Prostate gland (tissue), 2 donors: ENCODE data around the gene CHMP6. TPM values are rescaled to one million over a fixed set of nuclear protein-coding genes. Genes with fewer than 3 reads are reported as not detected.

Source experiments
- DNase-seq: peaks from one replicate; pipeline ENCODE4 v3.0.0-alpha.2; 2019; ENCODE audit warnings: low spot score
- H3K27ac ChIP-seq, 2 donors: fragments of 200-600 bp; sonication (generic); 2 replicates each; pipeline ENCODE4 v1.5.1; 2017 to 2019
- H3K27me3 ChIP-seq: fragments of 200-600 bp; sonication (generic); replicated peaks from 2 replicates; pipeline ENCODE4 v1.5.1; 2019; ENCODE audit not compliant: insufficient read depth
- H3K36me3 ChIP-seq, 2 donors: fragments of 200-600 bp; sonication (generic); 1 replicate in 1 of 2; 2 replicates in 1 of 2; pipeline versions ENCODE4 v1.5.1 to v1.8.1; 2017 to 2019
- H3K4me1 ChIP-seq: fragments of 200-600 bp; sonication (generic); replicated peaks from 2 replicates; pipeline ENCODE4 v1.5.1; 2019
- H3K4me3 ChIP-seq, 2 donors: fragments of 200-600 bp; sonication (generic); 2 replicates each; pipeline ENCODE4 v1.5.1; 2017 to 2019
- H3K9me3 ChIP-seq: fragments of 200-600 bp; sonication (generic); 2 replicates; pipeline ENCODE4 v1.5.1; 2017
- POLR2A ChIP-seq: fragments of 450-650 bp; IDR thresholded peaks from one replicate; pipeline ENCODE4 v1.6.1; 2016; ENCODE audit warnings: antibody characterized with exemption, mild to moderate bottlenecking
- POLR2AphosphoS5 ChIP-seq: sonication (generic); formaldehyde crosslinking; IDR thresholded peaks from one replicate; pipeline ENCODE4 v1.6.1; 2017; ENCODE audit warnings: antibody characterized with exemption
- WGBS: methylation state at CpG from one replicate; pipeline ENCODE4 v1.1.5; 2018; 5-methylcytosine and 5-hydroxymethylcytosine counted together
- intact Hi-C: fragments of 100-400 bp; cut with DNase I; formaldehyde crosslinking; loops from one replicate; pipeline ENCODE4 v1.14.2; 2022
- total RNA-seq, 2 donors: library from RNA; depleted of rRNA; stranded (reverse); fragments of >200 nt; gene quantifications; one replicate each; pipeline ENCODE4 v1.1.0, GENCODE V29; 2016
- TF ChIP-seq, protein P1 (sequence below), 4 experiments: fragments of 200-600 bp in 2 of 4; fragments of 450-650 bp in 2 of 4; sonication (generic) in 2 of 4; IDR thresholded peaks; 1 replicate in 3 of 4; 2 replicates in 1 of 4; pipeline ENCODE4 v1.5.1; 2016 to 2019; ENCODE audit warnings: antibody characterized with exemption in 4 of 4, mild to moderate bottlenecking in 2 of 4, moderate library complexity in 2 of 4

The CHMP6 gene
- total RNA-seq, 2 donors from 2014 or later: 30.6 to 35.3 TPM

DNA sequence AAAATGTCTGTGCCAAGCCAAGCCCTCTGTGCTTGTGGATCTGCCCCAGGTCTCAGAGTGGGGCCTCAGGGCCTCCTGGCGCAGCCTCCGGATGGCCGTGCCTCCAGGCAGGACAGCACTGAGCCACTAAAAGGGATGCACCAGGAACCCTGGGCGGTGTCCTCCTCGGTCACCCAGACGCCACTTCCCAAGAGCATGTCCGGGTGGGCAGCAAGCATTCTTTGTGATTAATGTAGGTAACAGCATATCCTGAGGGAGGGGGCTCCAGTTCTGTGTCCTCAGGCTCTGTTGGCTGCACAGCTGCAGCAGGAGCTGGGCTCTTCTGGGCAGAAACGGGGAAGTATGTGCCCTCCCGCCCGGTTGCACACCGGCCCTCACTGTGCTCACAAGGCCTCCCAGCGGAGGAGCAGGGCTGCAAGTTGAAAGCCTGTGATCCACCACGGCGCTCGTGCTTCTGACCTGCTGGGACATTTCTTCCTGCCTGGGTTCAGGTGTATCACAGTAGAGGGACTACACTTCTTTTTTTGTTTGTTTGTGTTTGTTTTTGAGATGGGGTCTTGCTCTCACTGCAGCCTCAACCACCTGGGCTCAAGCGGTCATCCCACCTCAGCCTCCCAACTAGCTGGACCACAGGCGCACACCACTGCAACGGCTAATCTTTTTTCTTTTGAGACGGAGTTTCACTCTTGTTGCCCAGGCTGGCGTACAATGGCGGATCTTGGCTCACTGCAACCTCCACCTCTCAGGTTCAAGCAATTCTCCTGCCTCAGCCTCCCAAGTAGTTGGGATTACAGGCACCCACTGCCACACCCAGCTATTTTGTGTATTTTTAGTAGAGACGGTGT lies 37.9 kb upstream of the CHMP6 start:
- Histone ChIP-seq H3K36me3 (no peaks in the 10 kb centered on the region), H3K27me3 (no peaks in the 10 kb centered on the region), H3K4me3 (no peak overlapping the region), H3K9me3 (no peaks in the 10 kb centered on the region), H3K27ac (no peak overlapping the region), H3K4me1 (no peaks in the 10 kb centered on the region)
- no peak for TF ChIP-seq POLR2AphosphoS5
- TF ChIP-seq POLR2A: no peak
- TF ChIP-seq, protein P1, sequence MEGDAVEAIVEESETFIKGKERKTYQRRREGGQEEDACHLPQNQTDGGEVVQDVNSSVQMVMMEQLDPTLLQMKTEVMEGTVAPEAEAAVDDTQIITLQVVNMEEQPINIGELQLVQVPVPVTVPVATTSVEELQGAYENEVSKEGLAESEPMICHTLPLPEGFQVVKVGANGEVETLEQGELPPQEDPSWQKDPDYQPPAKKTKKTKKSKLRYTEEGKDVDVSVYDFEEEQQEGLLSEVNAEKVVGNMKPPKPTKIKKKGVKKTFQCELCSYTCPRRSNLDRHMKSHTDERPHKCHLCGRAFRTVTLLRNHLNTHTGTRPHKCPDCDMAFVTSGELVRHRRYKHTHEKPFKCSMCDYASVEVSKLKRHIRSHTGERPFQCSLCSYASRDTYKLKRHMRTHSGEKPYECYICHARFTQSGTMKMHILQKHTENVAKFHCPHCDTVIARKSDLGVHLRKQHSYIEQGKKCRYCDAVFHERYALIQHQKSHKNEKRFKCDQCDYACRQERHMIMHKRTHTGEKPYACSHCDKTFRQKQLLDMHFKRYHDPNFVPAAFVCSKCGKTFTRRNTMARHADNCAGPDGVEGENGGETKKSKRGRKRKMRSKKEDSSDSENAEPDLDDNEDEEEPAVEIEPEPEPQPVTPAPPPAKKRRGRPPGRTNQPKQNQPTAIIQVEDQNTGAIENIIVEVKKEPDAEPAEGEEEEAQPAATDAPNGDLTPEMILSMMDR (IDR thresholded peaks at IDR 0.05): no peak
- intact Hi-C loops: no loop called here
- WGBS: 96% methylated on average over 22 of the region's 22 CpGs
- DNase-seq: no peak

DNA sequence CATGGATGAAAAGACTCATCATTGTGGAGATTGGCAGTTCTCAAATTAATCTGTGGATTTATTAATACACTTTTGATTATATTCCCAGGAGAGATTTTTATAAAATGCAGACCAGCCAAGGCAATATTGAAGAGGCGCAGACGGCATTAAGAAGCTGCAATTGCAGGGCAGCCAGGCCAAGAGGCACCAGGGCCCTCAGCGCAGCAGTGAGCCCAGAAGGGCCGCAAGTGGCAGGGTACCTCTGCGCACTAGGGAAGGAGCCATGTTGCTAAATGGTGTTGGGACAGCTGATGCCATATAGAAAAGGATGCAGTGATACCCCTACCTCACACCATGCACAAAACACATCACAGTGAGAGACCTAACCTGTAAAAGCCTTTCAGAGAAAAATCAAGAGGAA lies 36.6 kb upstream of the CHMP6 start:
- Histone ChIP-seq H3K9me3 (no peaks in the 10 kb centered on the region), H3K27me3 (no peaks in the 10 kb centered on the region), H3K27ac (no peak overlapping the region), H3K36me3 (no peaks in the 10 kb centered on the region), H3K4me3 (no peak overlapping the region), H3K4me1 (peaks cover 7% of the 10 kb centered on the region)
- no peak for DNase-seq
- WGBS: 97% methylated on average over 5 of the region's 5 CpGs
- intact Hi-C loops: no loop called here
- TF ChIP-seq POLR2AphosphoS5 (no peak), POLR2A (no peak)
- TF ChIP-seq, protein P1 (IDR thresholded peaks at IDR 0.05): no peak

DNA sequence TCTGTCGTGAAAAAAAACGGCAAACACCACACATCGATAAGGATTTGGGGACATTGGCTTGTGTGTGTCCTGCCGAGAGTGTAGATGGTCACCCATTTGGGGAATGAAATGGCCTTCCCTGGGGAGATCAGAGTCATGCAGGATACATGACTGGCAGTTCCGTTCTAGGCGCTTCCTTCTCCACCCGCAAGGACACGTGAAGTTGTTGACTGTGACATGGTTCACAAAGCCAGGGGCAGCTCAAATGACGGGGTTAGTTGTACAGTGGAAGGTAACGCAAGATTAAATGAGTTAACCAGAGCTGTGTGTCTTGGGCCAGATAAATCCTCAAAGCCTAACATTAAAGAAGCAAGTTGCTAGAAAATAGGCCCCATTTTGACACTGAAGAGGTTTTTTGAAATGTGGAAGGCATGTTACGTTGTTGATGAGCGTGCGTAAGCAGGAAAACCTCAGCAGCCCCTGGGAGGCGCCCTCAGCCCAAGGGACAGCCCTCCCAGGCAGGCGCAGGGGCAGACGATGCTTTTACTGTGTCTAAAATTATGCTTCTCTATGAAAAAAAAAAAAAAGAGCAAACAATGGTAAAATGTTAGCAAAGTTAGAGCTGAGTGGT lies 35.9 kb upstream of the CHMP6 start:
- H3K9me3 ChIP-seq: no peaks in the 10 kb centered on the region
- DNase-seq: no peak
- intact Hi-C loops: no loop called here
- 89% methylated on average over 16 of the region's 16 CpGs for WGBS
- H3K4me3 ChIP-seq: no peak overlapping the region
- no peak overlapping the region for H3K27ac ChIP-seq
- H3K36me3 ChIP-seq: no peaks in the 10 kb centered on the region
- TF ChIP-seq POLR2A (no peak), POLR2AphosphoS5 (no peak)
- TF ChIP-seq, protein P1 (IDR thresholded peaks at IDR 0.05): no peak
- H3K4me1 ChIP-seq: peaks cover 9% of the 10 kb centered on the region
- no peaks in the 10 kb centered on the region for H3K27me3 ChIP-seq

DNA sequence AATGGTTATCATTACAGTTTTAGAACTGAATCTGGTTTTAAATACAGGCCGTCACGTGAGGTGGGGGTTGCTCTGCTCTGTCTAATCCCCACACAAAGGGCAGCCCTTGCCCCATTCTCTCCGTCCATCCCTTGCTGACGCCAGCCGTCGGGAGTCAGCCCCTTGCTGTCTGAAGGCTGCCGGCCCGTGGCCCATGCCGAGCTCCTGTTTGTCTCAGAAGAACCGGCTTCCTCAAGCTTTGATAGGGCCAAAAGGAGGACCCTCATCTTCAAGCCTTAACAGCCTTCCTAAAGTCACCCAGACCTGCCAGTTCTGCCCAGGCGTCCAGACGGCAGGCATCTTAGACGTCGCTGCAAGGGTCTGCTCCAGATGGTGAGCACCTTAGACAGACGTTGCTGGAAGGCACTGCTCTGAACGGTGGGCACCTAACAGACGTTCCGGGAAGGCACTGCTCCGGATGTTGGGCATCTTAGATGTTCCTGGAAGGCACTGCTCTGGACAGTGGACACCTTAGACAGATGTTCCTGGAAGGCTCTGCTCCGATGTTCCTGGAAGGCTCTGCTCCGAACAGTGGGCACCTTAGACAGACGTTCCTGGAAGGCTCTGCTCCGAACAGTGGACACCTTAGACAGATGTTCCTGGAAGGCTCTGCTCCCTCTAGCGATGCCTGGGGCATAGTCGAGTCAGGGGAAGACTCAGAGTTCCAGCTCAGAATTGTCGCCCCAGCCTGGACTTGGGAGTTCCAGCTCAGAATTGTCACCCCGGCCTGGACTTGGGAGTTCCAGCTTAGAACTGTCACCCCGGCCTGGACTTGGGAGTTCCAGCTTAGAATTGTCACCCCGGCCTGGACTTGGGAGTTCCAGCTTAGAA lies 35.1 kb upstream of the CHMP6 start:
- Histone ChIP-seq H3K27me3 (no peaks in the 10 kb centered on the region), H3K4me3 (no peak overlapping the region), H3K36me3 (no peaks in the 10 kb centered on the region), H3K4me1 (peaks cover 12% of the 10 kb centered on the region), H3K27ac (no peak overlapping the region), H3K9me3 (no peaks in the 10 kb centered on the region)
- DNase-seq: no peak
- 87% methylated on average over 29 of the region's 29 CpGs for WGBS
- intact Hi-C loops: no loop called here
- no peak for TF ChIP-seq POLR2A
- TF ChIP-seq POLR2AphosphoS5: no peak
- TF ChIP-seq, protein P1 (IDR thresholded peaks at IDR 0.05): no peak
